SK-N-SH treated with all-trans-retinoic acid at 6 μM for 48 hours (cell line): Measurements from ENCODE around the gene PSMB8.
"Not testable (repeated sequence)": the region's sequence is repeated elsewhere in the genome, so short reads cannot be mapped to it uniquely, and the experiment has no call there.

Source experiments
- ATAC-seq: fragments of 200-7000 bp; cut with Tn5 transposase; 3 replicates; pipeline ENCODE4 v1.9.1; 2020; ENCODE audit warnings: mild to moderate bottlenecking, moderate library complexity
- ARNTL ChIP-seq: fragments of 450-650 bp; formaldehyde crosslinking; IDR thresholded peaks from 2 replicates; pipeline ENCODE4 v1.5.0; 2020; ENCODE audit warnings: low read depth, mild to moderate bottlenecking, moderate library complexity, borderline replicate concordance
- BACH2 ChIP-seq: fragments of 250-450 bp; sonication (Bioruptor Pico); IDR thresholded peaks from 2 replicates; pipeline ENCODE4 v1.9.0; 2021; ENCODE audit warnings: mild to moderate bottlenecking, borderline replicate concordance
- CREB5 ChIP-seq: fragments of 250-450 bp; sonication (Bioruptor Pico); IDR thresholded peaks from 2 replicates; pipeline ENCODE4 v1.5.1; 2020; ENCODE audit warnings: low read depth, mild to moderate bottlenecking, moderate library complexity
- CSRNP3 ChIP-seq: fragments of 250-450 bp; sonication (Bioruptor Pico); IDR thresholded peaks from 2 replicates; pipeline ENCODE4 v1.5.1; 2021; ENCODE audit warnings: mild to moderate bottlenecking, moderate library complexity
- ESRRG ChIP-seq: fragments of 250-450 bp; sonication (Bioruptor Pico); IDR thresholded peaks from 2 replicates; pipeline ENCODE4 v1.6.1; 2021; ENCODE audit warnings: mild to moderate bottlenecking
- GLIS3 ChIP-seq: fragments of 250-450 bp; sonication (Bioruptor Pico); IDR thresholded peaks from 2 replicates; pipeline ENCODE4 v1.5.0; 2020; ENCODE audit warnings: mild to moderate bottlenecking, moderate library complexity
- ISL1 ChIP-seq: fragments of 250-450 bp; sonication (Bioruptor Pico); IDR thresholded peaks from 2 replicates; pipeline ENCODE4 v2.1.2; 2022; ENCODE audit warnings: mild to moderate bottlenecking, moderate library complexity
- OSR1 ChIP-seq: fragments of 250-450 bp; sonication (Bioruptor Pico); IDR thresholded peaks from 2 replicates; pipeline ENCODE4 v1.8.0; 2022; ENCODE audit warnings: moderate library complexity, mild to moderate bottlenecking, inconsistent platforms
- PATZ1 ChIP-seq: fragments of 250-450 bp; sonication (Bioruptor Pico); IDR thresholded peaks from 2 replicates; pipeline ENCODE4 v1.8.0; 2020; ENCODE audit warnings: mild to moderate bottlenecking, moderate library complexity, borderline replicate concordance
- PPARA ChIP-seq: fragments of 250-450 bp; sonication (Bioruptor Pico); IDR thresholded peaks from 2 replicates; pipeline ENCODE4 v1.5.0; 2020; ENCODE audit warnings: mild to moderate bottlenecking, borderline replicate concordance
- RARB ChIP-seq: fragments of 250-450 bp; sonication (Bioruptor Pico); IDR thresholded peaks from 2 replicates; pipeline ENCODE4 v1.8.0; 2021; ENCODE audit warnings: mild to moderate bottlenecking, moderate library complexity
- SNAI2 ChIP-seq: fragments of 250-450 bp; sonication (Bioruptor Pico); IDR thresholded peaks from 2 replicates; pipeline ENCODE4 v1.5.0; 2020; ENCODE audit warnings: mild to moderate bottlenecking, moderate library complexity
- TOX ChIP-seq: fragments of 250-450 bp; sonication (Bioruptor Pico); IDR thresholded peaks from 2 replicates; pipeline ENCODE4 v1.8.0; 2021; ENCODE audit warnings: mild to moderate bottlenecking, moderate library complexity, borderline replicate concordance
- TSHZ2 ChIP-seq: fragments of 250-450 bp; sonication (Bioruptor Pico); IDR thresholded peaks from 2 replicates; pipeline ENCODE4 v1.5.0; 2020; ENCODE audit warnings: mild to moderate bottlenecking, moderate library complexity
- ZFP3 ChIP-seq: fragments of 250-450 bp; sonication (Bioruptor Pico); IDR thresholded peaks from 2 replicates; pipeline ENCODE4 v1.5.0; 2020; ENCODE audit warnings: mild to moderate bottlenecking, moderate library complexity
- ZFP30 ChIP-seq: fragments of 450-650 bp; formaldehyde crosslinking; IDR thresholded peaks from 2 replicates; pipeline ENCODE4 v1.5.0; 2022; ENCODE audit warnings: mild to moderate bottlenecking, moderate library complexity
- ZNF565 ChIP-seq: fragments of 450-650 bp; formaldehyde crosslinking; conservative IDR thresholded peaks from 2 replicates; pipeline ENCODE4 v1.5.0; 2020; ENCODE audit warnings: low read depth, mild to moderate bottlenecking, moderate library complexity
- ZNF70 ChIP-seq: fragments of 450-650 bp; formaldehyde crosslinking; IDR thresholded peaks from 2 replicates; pipeline ENCODE4 v1.5.0; 2020; ENCODE audit warnings: mild to moderate bottlenecking, moderate library complexity
- ZNF8 ChIP-seq: fragments of 450-650 bp; formaldehyde crosslinking; IDR thresholded peaks from 2 replicates; pipeline ENCODE4 v1.5.0; 2020; ENCODE audit warnings: mild to moderate bottlenecking, moderate library complexity

The PSMB8 gene

GRCh38 chr6:32879691-32880090, 35.8 kb upstream of the PSMB8 start:
- ATAC-seq: no peak
- TF ChIP-seq ZFP3 (CRISPR knock-in tag) (no peak), BACH2 (CRISPR knock-in tag) (no peak), ZNF8 (CRISPR knock-in tag) (no peak), ZFP30 (CRISPR knock-in tag) (no peak), ZNF565 (CRISPR knock-in tag) (no peak), PATZ1 (no peak), SNAI2 (CRISPR knock-in tag) (no peak), RARB (CRISPR knock-in tag) (no peak), CREB5 (no peak), CSRNP3 (CRISPR knock-in tag) (no peak), TSHZ2 (no peak), GLIS3 (CRISPR knock-in tag) (no peak), PPARA (CRISPR knock-in tag) (no peak), ARNTL (CRISPR knock-in tag) (no peak), TOX (CRISPR knock-in tag) (no peak), ISL1 (CRISPR knock-in tag) (no peak)

- ATAC-seq: no peak
- TF ChIP-seq ARNTL (CRISPR knock-in tag) (no peak), CREB5 (no peak), ESRRG (CRISPR knock-in tag) (no peak), PATZ1 (no peak), TSHZ2 (no peak), OSR1 (CRISPR knock-in tag) (no peak), SNAI2 (CRISPR knock-in tag) (no peak), CSRNP3 (CRISPR knock-in tag) (no peak), TOX (CRISPR knock-in tag) (no peak), ZNF565 (CRISPR knock-in tag) (no peak), ZNF70 (CRISPR knock-in tag) (no peak), ZFP3 (CRISPR knock-in tag) (no peak), ZNF8 (CRISPR knock-in tag) (no peak), PPARA (CRISPR knock-in tag) (no peak)
Measured at GRCh38 chr6:32876603-32877002, 32.8 kb upstream of the PSMB8 start.

- not testable (repeated sequence) for ATAC-seq
Measured at GRCh38 chr6:32873947-32874346, 30.1 kb upstream of the PSMB8 start.
